Aorta (tissue), 5 donors: Measurements from ENCODE around the gene RAB3GAP2. TPM values are rescaled to one million over a fixed set of nuclear protein-coding genes. Genes with fewer than 3 reads are reported as not detected.
"Not testable (repeated sequence)": the region's sequence is repeated elsewhere in the genome, so short reads cannot be mapped to it uniquely, and the experiment has no call there.

Experiments used
- ATAC-seq: fragments of 200-7000 bp; cut with Tn5 transposase; one replicate; pipeline ENCODE4 v1.9.1; 2022; ENCODE audit warnings: moderate library complexity; ENCODE audit not compliant: low FRiP score
- DNase-seq, 2 donors: peaks; one replicate each; pipeline ENCODE4 v3.0.0-alpha.2; 2020
- H3K27ac ChIP-seq, 2 donors: one replicate each; pipeline ENCODE4 v1.5.1; 2013; ENCODE audit warnings: low read length in 2 of 2, mild to moderate bottlenecking in 2 of 2, moderate library complexity in 2 of 2, control low read depth in 1 of 2, inconsistent platforms in 1 of 2, low read depth in 1 of 2
- H3K27me3 ChIP-seq, 2 donors: one replicate each; pipeline ENCODE4 v1.6.1; 2013; ENCODE audit warnings: control low read depth in 1 of 2, low read length in 1 of 2, mild to moderate bottlenecking in 1 of 2, moderate library complexity in 1 of 2; ENCODE audit not compliant: insufficient read depth in 2 of 2, control insufficient read depth in 1 of 2
- H3K36me3 ChIP-seq, 2 donors: one replicate each; pipeline ENCODE4 v1.6.1; 2013; ENCODE audit warnings: control low read depth in 1 of 2, low read length in 1 of 2, mild to moderate bottlenecking in 1 of 2; ENCODE audit not compliant: insufficient read depth in 2 of 2, control insufficient read depth in 1 of 2
- H3K4me1 ChIP-seq, 2 donors: one replicate each; pipeline ENCODE4 v1.6.1; 2013; ENCODE audit warnings: low read length in 2 of 2, control low read depth in 1 of 2, mild to moderate bottlenecking in 1 of 2, moderate library complexity in 1 of 2; ENCODE audit not compliant: insufficient read depth in 2 of 2, control insufficient read depth in 1 of 2
- H3K4me3 ChIP-seq, 2 donors: one replicate each; pipeline ENCODE4 v1.5.1; 2013; ENCODE audit warnings: low read length in 2 of 2, control low read depth in 1 of 2, mild to moderate bottlenecking in 1 of 2
- H3K9me3 ChIP-seq: one replicate; pipeline ENCODE4 v1.6.1; 2013; ENCODE audit warnings: mild to moderate bottlenecking, low read length; ENCODE audit not compliant: control insufficient read depth
- WGBS, 2 donors: extraction: QIAGEN DNeasy Blood & Tissue Kit; methylation state at CpG; one replicate each; pipeline ENCODE4 v1.1.7; 2013; 5-methylcytosine and 5-hydroxymethylcytosine counted together
- intact Hi-C, 2 donors: fragments of 100-400 bp; cut with DNase I; formaldehyde crosslinking; loops; one replicate each; pipeline versions ENCODE4 v1.14.2 to v1.15.0; 2022
- polyA plus RNA-seq, 2 donors: library from polyadenylated mRNA; stranded (reverse); fragments of 200-250 nt; gene quantifications; one replicate each; pipeline ENCODE4 v1.2.3, GENCODE V29; 2013
- total RNA-seq, 2 donors: library from RNA; stranded (reverse); fragmentation: NEBNext Ultra II Directional; extraction: Animal tissue kit (Norgen Biotek cat#: 25700); gene quantifications; one replicate each; pipeline ENCODE4 v1.2.1, GENCODE V29; 2021
- donor health status: healthy with polysubstance abuse.
- donor health status: Bipolar disorder and iron deficiency.
- donor health status: DM: no; HTN: no; CAD: no.
- donor health status: DM: no; HTN: no; CAD: no.
- donor health status: DM: yes; HTN: yes; CAD: no.

The RAB3GAP2 gene
- total and polyA plus RNA-seq, 4 donors: 6.4 to 44.2 (median 26.3) TPM

DNA sequence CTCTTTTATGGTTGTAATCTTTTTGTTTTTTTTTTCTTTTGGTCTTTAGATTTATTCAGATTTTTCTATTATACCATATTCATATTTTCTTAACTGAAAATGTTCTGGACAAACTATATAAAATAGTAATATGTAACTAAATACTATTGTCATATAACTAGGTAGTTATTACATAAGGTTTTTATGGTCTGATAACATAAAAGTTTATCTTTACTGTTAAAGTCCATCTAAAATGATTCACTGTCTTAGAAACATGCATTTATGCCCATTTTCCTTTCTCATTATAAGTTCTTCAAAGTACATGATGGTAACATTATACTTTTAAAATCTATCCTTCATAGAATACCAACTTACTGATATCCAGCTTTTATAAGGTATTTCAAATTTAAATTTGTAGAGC lies 149.2 kb downstream of the RAB3GAP2 start:
- ATAC-seq: no peak
- no peak for DNase-seq
- Histone ChIP-seq H3K36me3 (peaks cover 0 to 2% of the 10 kb centered on the region in 2 donors), H3K4me3 (no peak overlapping the region), H3K27me3 (no peaks in the 10 kb centered on the region), H3K27ac (no peak overlapping the region), H3K4me1 (no peaks in the 10 kb centered on the region), H3K9me3 (no peaks in the 10 kb centered on the region)
- intact Hi-C loops: no loop called here

DNA sequence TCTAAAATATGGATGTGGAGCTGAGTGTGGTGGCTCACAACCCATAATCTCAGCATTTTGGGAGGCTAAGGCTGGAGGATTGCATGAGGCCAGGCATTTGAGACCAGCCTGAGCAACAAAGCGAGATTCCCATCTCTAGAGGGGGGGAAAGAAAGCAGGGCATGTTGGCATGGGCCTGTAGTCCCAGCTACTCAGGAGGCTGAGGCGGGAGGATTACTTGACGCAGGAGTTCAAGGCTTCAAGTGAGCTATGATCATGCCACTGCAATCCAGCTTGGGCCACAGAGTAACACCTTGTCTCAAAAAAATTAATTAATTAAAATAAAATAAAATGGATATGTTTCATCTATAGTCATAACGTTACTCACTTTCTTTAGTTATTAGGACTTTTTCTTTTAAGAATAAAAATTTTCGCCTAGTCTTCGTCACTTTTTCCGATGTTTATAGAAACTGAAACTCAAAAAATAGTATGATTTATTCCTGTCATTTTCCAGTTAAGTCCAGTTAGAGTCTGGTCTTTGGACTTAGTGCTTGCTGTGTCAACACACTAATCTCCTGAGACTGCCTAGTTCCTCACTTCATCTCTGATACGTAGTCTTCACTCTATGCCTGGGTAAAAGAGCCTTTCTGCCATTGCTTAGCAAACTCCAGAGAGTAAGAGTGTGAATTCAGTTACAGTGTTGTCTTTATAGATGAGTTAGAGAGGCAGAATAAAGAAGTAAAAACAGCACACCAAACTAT lies 150.3 kb downstream of the RAB3GAP2 start:
- whole genome bisulfite sequencing, 2 donors: 41 to 47% methylated on average over 8 of the region's 8 CpGs

DNA sequence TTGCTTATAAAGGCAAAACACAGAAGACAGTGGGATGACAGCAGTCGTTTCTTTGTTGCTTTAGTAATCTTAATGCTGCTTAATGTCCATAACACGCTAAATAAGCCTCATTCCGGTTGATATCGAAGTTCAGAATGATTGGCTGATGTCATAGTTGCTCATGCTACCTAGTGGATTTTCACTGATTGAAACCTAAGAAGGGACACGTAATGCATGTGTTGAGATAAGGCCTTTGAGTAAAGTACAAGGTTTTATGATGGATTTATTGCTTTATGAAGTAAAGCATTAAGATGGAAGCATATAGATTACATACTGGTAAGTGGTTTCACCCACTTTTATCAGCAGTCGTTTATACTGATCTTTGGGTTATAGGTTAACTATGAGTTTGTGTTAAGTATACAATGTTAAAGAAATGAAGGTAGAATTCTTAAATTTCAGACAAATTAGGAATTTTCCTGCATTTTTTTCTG lies 153.2 kb downstream of the RAB3GAP2 start:
- ATAC-seq: no peak
- H3K4me1 ChIP-seq: no peaks in the 10 kb centered on the region
- H3K27me3 ChIP-seq: no peaks in the 10 kb centered on the region
- H3K9me3 ChIP-seq: no peaks in the 10 kb centered on the region
- intact Hi-C loops: no loop called here
- H3K27ac ChIP-seq: no peak overlapping the region
- H3K4me3 ChIP-seq: no peak overlapping the region
- H3K36me3 ChIP-seq: no peaks in the 10 kb centered on the region
- 54 to 59% methylated on average over 6 of the region's 6 CpGs for WGBS, 2 donors
- DNase-seq: no peak

More for the DNA sequence above, 150.3 kb downstream of the RAB3GAP2 start:
- Histone ChIP-seq H3K4me3 (no peak overlapping the region), H3K9me3 (no peaks in the 10 kb centered on the region), H3K36me3 (no peaks in the 10 kb centered on the region), H3K4me1 (no peaks in the 10 kb centered on the region), H3K27me3 (no peaks in the 10 kb centered on the region), H3K27ac (peak overlapping the region; percentile 43 to 58)
- DNase-seq (no peak), ATAC-seq (peak; percentile 84)
- intact Hi-C loops: no loop called here

DNA sequence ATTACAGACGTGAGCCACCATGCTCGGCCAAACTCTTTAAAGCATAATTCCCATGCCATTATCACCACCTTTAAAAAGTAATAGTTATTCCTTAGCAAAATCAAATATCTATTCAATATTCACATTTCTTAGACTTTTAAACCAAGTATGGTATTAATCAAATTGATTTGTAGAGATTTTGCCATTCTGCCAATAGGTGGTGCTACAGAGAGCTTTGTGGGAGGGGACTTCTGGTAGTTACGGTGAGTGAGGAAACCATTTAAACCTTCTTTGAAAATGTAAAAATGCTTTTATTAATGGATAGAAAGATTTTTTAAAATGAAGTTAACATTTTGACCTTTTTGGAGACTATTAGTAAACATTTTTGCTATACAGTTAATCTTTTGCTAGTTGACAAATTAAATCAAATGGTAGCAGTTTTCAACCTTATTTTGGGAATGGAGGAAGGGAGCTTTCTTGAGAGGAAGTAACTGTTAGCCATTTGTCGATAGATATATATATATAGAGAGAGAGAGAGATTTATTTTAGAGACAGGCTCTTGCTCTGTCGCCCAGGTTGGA lies 159.0 kb downstream of the RAB3GAP2 start:
- Histone ChIP-seq H3K36me3 (peaks cover 0 to 2% of the 10 kb centered on the region in 2 donors), H3K27ac (no peak overlapping the region), H3K4me1 (no peaks in the 10 kb centered on the region), H3K9me3 (no peaks in the 10 kb centered on the region), H3K27me3 (no peaks in the 10 kb centered on the region), H3K4me3 (no peak overlapping the region)
- intact Hi-C loops: no loop called here
- DNase-seq (no peak), ATAC-seq (no peak)
- 64 to 66% methylated on average over 5 of the region's 5 CpGs for WGBS, 2 donors

DNA sequence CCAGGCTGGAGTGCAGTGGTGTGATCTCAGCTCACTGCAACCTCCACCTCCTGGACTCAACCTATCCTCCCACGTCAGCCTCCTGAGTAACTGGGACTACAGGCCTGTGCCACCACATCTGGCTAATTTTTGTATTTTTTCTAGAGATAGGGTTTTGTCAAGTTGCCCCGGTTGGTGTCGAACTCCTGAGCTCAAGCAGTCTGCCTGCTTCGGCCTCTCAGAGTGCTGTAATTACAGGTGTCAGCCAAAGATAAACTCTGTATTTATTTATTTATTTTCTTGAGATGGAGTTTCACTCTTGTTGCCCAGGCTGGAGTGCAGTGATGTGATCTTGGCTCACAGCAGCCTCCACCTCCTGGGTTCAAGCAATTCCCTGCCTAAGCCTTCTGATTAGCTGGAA lies 159.7 kb downstream of the RAB3GAP2 start:
- ATAC-seq, H3K27ac ChIP-seq, H3K4me3 ChIP-seq, DNase-seq, H3K4me1 ChIP-seq, intact Hi-C loops, H3K9me3 ChIP-seq, H3K36me3 ChIP-seq, H3K27me3 ChIP-seq: not testable (repeated sequence)
- 97 to 98% methylated on average over 4 of the region's 4 CpGs for WGBS, 2 donors

DNA sequence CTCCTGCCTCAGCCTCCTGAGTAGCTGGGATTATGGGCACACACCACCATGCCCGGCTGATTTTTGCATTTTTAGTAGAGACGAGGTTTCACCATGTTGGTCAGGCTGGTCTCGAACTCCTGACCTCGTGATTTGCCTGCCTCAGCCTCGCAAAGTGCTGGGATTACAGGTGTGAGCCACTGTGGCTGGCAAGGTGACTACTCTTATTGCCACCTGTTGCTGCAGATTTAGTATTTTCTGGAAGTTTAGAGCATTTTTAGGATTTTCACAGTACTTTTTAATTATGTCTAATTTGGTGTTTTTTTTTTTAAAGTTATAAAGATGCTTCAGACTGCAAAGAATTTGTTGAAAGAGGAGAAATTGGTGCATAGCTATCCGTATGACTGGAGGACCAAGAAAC lies 161.8 kb downstream of the RAB3GAP2 start:
- ATAC-seq, H3K4me1 ChIP-seq, H3K36me3 ChIP-seq, H3K27me3 ChIP-seq, DNase-seq, H3K27ac ChIP-seq, H3K9me3 ChIP-seq, H3K4me3 ChIP-seq, intact Hi-C loops: not testable (repeated sequence)
- WGBS, 2 donors: 92 to 94% methylated on average over 6 of the region's 6 CpGs

DNA sequence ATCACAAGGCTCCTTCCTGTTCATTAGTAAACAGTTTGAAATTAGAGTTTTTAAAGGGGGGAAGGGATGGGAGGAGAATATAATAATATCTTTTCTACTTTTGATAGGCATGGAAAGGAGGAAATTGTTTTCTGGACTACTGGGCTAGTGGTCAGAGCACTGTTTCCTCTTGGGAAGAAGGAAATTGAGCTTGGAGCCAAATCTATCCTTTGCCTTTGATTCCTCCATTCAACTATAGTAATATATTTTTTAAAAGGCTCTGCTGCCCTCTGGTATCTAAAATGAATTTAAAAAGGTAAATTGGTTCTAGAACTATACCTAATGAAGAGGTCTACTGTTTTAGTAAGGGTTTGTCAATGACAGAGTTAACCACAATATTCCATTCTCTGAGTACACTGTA lies 172.4 kb downstream of the RAB3GAP2 start:
- peaks cover 0 to 2% of the 10 kb centered on the region in 2 donors for H3K36me3 ChIP-seq
- no peak for ATAC-seq

More for the DNA sequence above, 172.4 kb downstream of the RAB3GAP2 start:
- Histone ChIP-seq H3K4me1 (no peaks in the 10 kb centered on the region), H3K9me3 (no peaks in the 10 kb centered on the region), H3K27me3 (no peaks in the 10 kb centered on the region), H3K27ac (no peak overlapping the region), H3K4me3 (no peak overlapping the region)
- no peak for DNase-seq
- intact Hi-C loops: loop anchor here in 1 of 2 donors (10.0 kb wide), 1 partner anchor 75 kb away; no protein-coding TSS in a partner anchor
